GM12865 (cell line): ENCODE data around the gene TNFAIP3.
A peak's percentile ranks its signal among the peaks of the same experiment; 100 is the strongest.

Experiments
- DNase-seq: peaks from one replicate; pipeline ENCODE4 v3.0.0; 2010; ENCODE audit warnings: low read depth
- H3K4me3 ChIP-seq: 2 replicates; pipeline ENCODE4 v1.5.1; 2011; ENCODE audit warnings: mild to moderate bottlenecking, low read depth, low read length, control low read depth
- TF ChIP-seq, protein P1 (sequence below): IDR thresholded peaks from 2 replicates; pipeline ENCODE4 v1.5.1; 2011; ENCODE audit warnings: low read length, control low read depth, low read depth, inconsistent platforms; ENCODE audit not compliant: insufficient read depth; ENCODE audit errors: missing control alignments

TNFAIP3 gene

GRCh38 chr6:137901454-137901853 lies 34.4 kb downstream of the TNFAIP3 start:
- no peak overlapping the region for H3K4me3 ChIP-seq
- no peak for DNase-seq
- TF ChIP-seq, protein P1, sequence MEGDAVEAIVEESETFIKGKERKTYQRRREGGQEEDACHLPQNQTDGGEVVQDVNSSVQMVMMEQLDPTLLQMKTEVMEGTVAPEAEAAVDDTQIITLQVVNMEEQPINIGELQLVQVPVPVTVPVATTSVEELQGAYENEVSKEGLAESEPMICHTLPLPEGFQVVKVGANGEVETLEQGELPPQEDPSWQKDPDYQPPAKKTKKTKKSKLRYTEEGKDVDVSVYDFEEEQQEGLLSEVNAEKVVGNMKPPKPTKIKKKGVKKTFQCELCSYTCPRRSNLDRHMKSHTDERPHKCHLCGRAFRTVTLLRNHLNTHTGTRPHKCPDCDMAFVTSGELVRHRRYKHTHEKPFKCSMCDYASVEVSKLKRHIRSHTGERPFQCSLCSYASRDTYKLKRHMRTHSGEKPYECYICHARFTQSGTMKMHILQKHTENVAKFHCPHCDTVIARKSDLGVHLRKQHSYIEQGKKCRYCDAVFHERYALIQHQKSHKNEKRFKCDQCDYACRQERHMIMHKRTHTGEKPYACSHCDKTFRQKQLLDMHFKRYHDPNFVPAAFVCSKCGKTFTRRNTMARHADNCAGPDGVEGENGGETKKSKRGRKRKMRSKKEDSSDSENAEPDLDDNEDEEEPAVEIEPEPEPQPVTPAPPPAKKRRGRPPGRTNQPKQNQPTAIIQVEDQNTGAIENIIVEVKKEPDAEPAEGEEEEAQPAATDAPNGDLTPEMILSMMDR, result no peak

DNA sequence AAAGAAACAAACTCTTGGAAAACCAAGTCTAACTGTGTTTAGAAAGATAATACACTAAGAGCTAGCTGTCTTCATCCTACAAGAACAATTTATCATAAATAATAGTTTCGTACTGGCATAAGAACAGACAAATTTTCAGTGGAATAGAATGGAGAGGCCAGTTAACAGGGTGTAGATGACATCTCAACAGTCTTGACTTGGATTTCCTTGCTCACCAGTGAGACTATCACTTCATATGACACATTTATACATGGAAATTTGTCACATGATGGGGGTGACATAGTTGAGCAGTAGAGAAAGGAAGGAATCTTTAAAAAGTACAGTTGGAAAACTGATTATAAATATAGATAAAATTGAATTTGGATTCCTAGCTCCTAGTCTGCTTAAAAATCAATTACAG lies 35.6 kb downstream of the TNFAIP3 start:
- TF ChIP-seq, protein P1, result no peak
- DNase-seq, result no peak
- H3K4me3 ChIP-seq, result no peak overlapping the region

GRCh38 chr6:137903274-137903932 lies 36.3 kb downstream of the TNFAIP3 start:
- H3K4me3 ChIP-seq, result no peak overlapping the region
- no peak for DNase-seq
- TF ChIP-seq, protein P1, result no peak

DNA sequence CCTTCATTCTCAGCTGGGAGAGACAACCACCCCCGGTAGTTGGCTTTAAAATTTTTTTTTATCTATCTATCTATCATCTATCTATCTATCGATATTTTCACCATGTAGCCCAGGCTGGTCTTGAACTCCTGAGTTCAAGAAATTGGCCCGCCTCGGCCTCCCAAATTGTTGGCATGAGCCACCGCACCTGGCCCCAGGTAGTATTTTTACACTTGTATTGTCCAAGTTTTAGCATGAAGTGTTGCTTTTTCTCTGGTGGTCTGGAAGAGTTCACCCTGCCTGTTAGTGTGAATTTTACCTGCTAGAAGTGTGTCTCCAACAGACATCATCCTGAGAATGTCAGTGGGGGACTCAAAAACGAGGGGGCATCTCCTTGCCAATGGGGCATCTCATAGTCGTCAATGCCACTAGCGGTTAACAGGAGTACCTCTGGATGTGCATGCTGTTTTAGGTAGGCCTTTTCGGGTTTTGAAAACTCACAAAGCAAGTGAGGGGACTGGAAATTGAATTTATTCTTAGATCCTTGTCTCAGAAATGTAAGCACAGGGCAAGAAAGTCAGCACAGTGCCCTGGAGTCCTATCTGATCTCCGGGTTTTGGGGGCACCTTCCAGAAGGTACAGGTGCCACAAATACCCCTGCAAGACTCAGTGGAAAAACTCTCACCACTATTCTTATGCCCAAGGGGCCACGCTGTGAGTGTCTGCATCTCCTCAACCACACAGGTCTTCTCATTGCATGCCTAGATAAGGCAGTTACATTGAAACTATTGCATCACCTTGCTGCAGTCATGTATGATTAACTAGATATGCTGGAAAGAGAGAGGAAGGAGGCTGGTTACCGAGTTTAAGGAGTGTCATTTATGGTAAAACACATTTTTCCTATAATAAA lies 37.1 kb downstream of the TNFAIP3 start:
- TF ChIP-seq, protein P1, result no peak
- H3K4me3 ChIP-seq, result peak overlapping the region; percentile 58
- DNase-seq, result peak; percentile 81

GRCh38 chr6:137904822-137905617 lies 38.0 kb downstream of the TNFAIP3 start:
- DNase-seq, result peak; percentile 80
- TF ChIP-seq, protein P1, result no peak
- H3K4me3 ChIP-seq, result peak overlapping the region; percentile 58

DNA sequence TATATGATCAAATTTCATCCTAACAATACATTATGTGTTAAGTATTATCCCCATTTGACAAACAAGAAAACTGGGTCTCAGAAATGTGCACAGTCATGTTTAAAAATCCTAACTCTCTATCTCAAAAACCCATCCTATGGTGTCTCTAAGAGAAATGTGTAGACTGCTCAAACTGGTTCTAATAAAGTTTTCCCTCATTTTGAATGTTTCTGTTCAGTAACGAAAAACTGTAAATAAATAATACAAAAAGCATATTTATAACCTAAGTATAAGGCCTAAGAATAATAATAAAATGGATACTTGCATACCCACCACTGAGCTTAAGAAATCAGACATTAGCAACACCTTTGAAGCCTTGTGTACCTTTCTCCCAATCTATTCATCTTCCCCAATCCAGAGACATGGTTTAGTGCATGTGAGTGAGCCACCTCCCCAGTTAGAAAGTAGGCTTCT lies 39.0 kb downstream of the TNFAIP3 start:
- peak overlapping the region; percentile 58 for H3K4me3 ChIP-seq
- TF ChIP-seq, protein P1, result no peak
- DNase-seq, result no peak
